ENCODE results near the gene NEK10.
A peak's percentile ranks its signal among the peaks of the same experiment; 100 is the strongest.

NEK10 gene

DNA sequence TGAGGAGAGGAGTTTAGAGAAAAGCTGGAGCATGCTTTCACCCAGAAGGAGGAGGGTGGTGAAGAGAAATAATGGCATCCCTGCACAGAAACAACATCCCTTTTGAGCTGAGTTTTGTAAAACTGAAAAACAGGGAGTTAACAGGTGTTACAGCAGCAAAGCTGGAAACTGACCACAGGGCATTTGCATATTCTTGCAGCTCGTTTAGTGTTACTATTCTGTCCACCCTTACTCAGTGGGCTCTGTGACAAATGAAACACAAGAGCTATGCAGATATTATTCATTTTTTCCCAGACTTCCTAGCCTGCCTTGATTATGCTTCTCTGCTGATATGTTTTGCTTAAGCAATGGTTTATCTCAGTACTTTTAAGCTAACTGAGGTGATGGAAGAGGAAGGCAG is 272.0 kb downstream of the NEK10 start:
- no peak overlapping the region for H3K4me3 ChIP-seq
- H3K4me1 ChIP-seq: peaks cover 0 to 25% (median 7%) of the 10 kb centered on the region in 4 donors
- no peak overlapping the region for H3K27ac ChIP-seq
- no peaks in the 10 kb centered on the region for H3K27me3 ChIP-seq
- DNase-seq: no peak
- TF ChIP-seq CTCF (IDR thresholded peaks at IDR 0.05): no peak
- H3K9me3 ChIP-seq: no peaks in the 10 kb centered on the region
- intact Hi-C loops (cut with DNase I; ENCODE audit: low total_unique reads): no loop called here
- no peaks in the 10 kb centered on the region for H3K36me3 ChIP-seq

DNA sequence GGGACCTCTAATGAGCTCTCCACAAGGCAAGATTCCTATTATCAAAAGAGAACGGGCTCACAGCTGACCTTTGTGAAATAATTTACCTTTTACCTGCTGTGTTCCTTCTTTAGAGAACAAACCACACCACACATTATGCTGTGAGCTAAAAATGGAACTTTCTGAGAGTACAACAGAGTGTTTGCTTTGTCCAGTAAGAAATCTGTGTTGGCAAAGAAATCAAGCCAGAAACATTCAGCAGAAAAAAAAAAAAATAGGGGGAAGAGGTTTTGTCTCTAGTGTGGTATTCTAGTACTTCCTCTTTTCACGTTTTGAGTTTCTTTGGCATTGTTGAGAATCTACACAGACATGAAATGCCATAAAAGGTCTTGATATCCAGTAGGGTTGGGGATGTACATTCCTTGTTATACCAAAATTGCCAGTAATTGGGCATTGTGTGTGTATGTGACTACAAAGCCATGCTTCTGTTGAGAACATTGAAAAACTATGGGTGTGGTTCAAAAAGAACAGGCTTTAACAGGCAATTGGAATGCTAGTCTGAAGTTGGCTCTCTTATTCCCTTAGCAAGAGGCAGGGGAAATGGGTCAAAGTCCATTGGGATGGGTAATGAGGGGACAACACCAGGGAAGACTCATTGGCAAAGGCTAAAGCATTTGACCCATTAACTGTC is 273.5 kb downstream of the NEK10 start:
- no peaks in the 10 kb centered on the region for H3K36me3 ChIP-seq
- peaks cover 0 to 28% (median 9%) of the 10 kb centered on the region in 4 donors for H3K4me1 ChIP-seq
- no peak overlapping the region for H3K27ac ChIP-seq
- no peak for DNase-seq
- no peak overlapping the region for H3K4me3 ChIP-seq
- intact Hi-C loops (cut with DNase I; ENCODE audit: low total_unique reads): no loop called here
- H3K27me3 ChIP-seq: no peaks in the 10 kb centered on the region
- H3K9me3 ChIP-seq: no peaks in the 10 kb centered on the region
- TF ChIP-seq CTCF (IDR thresholded peaks at IDR 0.05): no peak

- H3K9me3 ChIP-seq: no peaks in the 10 kb centered on the region
- intact Hi-C loops (cut with DNase I; ENCODE audit: low total_unique reads): no loop called here
- H3K4me3 ChIP-seq: no peak overlapping the region
- H3K27ac ChIP-seq: no peak overlapping the region
- no peaks in the 10 kb centered on the region for H3K36me3 ChIP-seq
- no peak for DNase-seq
- TF ChIP-seq CTCF (IDR thresholded peaks at IDR 0.05): no peak
- H3K4me1 ChIP-seq: peaks cover 0 to 38% (median 16%) of the 10 kb centered on the region in 4 donors
- no peaks in the 10 kb centered on the region for H3K27me3 ChIP-seq
Measured at GRCh38 chr3:27094721-27095120, 274.5 kb downstream of the NEK10 start.

GRCh38 chr3:27093771-27094170 is 275.4 kb downstream of the NEK10 start:
- H3K36me3 ChIP-seq: no peaks in the 10 kb centered on the region
- no peak overlapping the region for H3K4me3 ChIP-seq
- peaks cover 2 to 47% (median 21%) of the 10 kb centered on the region in 4 donors for H3K4me1 ChIP-seq
- no peaks in the 10 kb centered on the region for H3K9me3 ChIP-seq
- no peak overlapping the region for H3K27ac ChIP-seq
- no peaks in the 10 kb centered on the region for H3K27me3 ChIP-seq
- no peak for DNase-seq
- TF ChIP-seq CTCF (IDR thresholded peaks at IDR 0.05): no peak
- intact Hi-C loops (cut with DNase I; ENCODE audit: low total_unique reads): no loop called here

- Histone ChIP-seq H3K27me3 (no peaks in the 10 kb centered on the region), H3K4me3 (no peak overlapping the region), H3K4me1 (peaks cover 2 to 65% (median 34%) of the 10 kb centered on the region in 4 donors), H3K27ac (peak overlapping the region; percentile 12 to 36), H3K36me3 (no peaks in the 10 kb centered on the region), H3K9me3 (no peaks in the 10 kb centered on the region)
- TF ChIP-seq CTCF (IDR thresholded peaks at IDR 0.05): no peak
- intact Hi-C loops (cut with DNase I; ENCODE audit: low total_unique reads): no loop called here
- no peak for DNase-seq
Measured at GRCh38 chr3:27090275-27091041, 278.7 kb downstream of the NEK10 start.

Data from tibial artery (tissue), 4 donors.